OCI-LY1 (cell line): ENCODE results near the gene IQSEC3.

Source experiments
- EZH2 ChIP-seq: fragments of 200-600 bp; sonication (generic), shearing (Covaris generic); IDR thresholded peaks from 2 replicates; pipeline ENCODE4 v1.8.0; 2017; ENCODE audit warnings: borderline replicate concordance, mixed run types, mild to moderate bottlenecking, antibody characterized with exemption, low read length, moderate library complexity, mixed read lengths
- TF ChIP-seq, protein P1 (sequence below): fragments of 200-600 bp; sonication (generic), shearing (Covaris generic); IDR thresholded peaks from 2 replicates; pipeline ENCODE4 v1.5.1; 2017; ENCODE audit warnings: mild to moderate bottlenecking, antibody characterized with exemption, low read length, moderate library complexity, mixed read lengths

DNA sequence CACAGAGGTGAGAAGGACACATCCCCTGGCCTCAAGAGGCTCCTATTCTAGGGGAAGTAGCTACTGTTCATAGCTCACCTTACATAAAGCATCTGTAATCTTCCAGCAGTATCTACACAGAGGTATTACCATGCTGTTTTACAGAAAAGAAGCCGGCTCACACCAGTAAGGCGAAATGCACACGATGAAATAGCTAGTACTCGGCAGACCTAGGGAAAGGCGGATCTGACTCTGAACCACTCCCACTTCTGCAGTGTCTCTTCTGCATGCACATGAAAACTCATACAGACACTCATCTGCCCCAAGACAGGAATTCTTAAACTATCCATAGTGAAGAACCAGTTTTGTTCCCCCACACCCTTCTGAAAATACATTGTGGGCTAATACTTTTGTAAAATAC is 73.6 kb downstream of the IQSEC3 start:
- TF ChIP-seq, protein P1, sequence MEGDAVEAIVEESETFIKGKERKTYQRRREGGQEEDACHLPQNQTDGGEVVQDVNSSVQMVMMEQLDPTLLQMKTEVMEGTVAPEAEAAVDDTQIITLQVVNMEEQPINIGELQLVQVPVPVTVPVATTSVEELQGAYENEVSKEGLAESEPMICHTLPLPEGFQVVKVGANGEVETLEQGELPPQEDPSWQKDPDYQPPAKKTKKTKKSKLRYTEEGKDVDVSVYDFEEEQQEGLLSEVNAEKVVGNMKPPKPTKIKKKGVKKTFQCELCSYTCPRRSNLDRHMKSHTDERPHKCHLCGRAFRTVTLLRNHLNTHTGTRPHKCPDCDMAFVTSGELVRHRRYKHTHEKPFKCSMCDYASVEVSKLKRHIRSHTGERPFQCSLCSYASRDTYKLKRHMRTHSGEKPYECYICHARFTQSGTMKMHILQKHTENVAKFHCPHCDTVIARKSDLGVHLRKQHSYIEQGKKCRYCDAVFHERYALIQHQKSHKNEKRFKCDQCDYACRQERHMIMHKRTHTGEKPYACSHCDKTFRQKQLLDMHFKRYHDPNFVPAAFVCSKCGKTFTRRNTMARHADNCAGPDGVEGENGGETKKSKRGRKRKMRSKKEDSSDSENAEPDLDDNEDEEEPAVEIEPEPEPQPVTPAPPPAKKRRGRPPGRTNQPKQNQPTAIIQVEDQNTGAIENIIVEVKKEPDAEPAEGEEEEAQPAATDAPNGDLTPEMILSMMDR: no peak
- no peak for TF ChIP-seq EZH2
